ENCODE data around the gene SELPLG. TPM values are rescaled to one million over a fixed set of nuclear protein-coding genes. Genes with fewer than 3 reads are reported as not detected.
"Not testable (repeated sequence)": the region's sequence is repeated elsewhere in the genome, so short reads cannot be mapped to it uniquely, and the experiment has no call there.

SELPLG gene
- total and polyA plus RNA-seq, 11 donors: 1.0 to 26.7 (median 4.0) TPM

DNA sequence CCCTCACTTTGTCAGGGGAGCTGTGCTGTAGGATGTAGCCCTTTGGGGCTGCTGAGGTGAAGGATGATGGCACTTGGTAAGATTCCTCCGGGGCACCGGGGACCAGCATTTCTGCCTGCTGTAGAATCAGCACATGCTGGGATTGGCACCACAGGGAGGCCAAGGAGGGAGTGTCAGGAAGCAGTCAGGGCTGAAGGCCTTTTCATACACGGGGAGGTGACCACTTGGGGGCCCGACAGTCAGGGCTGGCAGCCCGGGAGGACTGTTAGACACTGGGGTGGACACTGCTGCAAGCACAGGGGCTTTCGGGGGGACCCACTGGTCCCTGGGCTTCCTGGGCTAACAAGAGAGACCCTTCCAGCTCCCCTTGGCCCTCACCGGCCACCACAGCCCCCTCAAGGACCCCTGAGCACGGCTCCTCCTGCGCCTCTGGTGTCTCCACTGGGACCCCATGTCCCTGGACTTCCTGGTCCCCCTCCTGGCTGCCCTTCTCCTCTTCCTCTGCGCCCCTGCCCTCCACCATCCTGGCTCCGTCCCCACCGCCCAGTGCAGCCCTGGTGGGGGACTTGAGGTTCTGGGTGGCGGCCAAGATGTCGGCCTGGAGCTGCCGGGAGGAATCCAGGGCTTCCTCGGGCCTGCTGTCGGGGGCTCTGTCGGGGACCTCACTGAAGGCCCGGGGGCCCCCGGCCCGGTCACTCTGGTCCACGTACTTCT is 42.3 kb downstream of the SELPLG start:
- Histone ChIP-seq H3K4me1 (peaks cover 0 to 14% (median 0%) of the 10 kb centered on the region in 12 donors), H3K27ac (no peak overlapping the region), H3K36me3 (no peaks in the 10 kb centered on the region), H3K9me3 (no peaks in the 10 kb centered on the region), H3K27me3 (no peaks in the 10 kb centered on the region), H3K4me3 (no peak overlapping the region)
- 84 to 92% (median 87%) methylated on average over 22 of the region's 22 CpGs for WGBS, 4 donors
- intact Hi-C loops (cut with DNase I): no loop called here
- peak in 1 of 5 donors; percentile 25 for DNase-seq
- ATAC-seq: no peak
- TF ChIP-seq, protein P1, sequence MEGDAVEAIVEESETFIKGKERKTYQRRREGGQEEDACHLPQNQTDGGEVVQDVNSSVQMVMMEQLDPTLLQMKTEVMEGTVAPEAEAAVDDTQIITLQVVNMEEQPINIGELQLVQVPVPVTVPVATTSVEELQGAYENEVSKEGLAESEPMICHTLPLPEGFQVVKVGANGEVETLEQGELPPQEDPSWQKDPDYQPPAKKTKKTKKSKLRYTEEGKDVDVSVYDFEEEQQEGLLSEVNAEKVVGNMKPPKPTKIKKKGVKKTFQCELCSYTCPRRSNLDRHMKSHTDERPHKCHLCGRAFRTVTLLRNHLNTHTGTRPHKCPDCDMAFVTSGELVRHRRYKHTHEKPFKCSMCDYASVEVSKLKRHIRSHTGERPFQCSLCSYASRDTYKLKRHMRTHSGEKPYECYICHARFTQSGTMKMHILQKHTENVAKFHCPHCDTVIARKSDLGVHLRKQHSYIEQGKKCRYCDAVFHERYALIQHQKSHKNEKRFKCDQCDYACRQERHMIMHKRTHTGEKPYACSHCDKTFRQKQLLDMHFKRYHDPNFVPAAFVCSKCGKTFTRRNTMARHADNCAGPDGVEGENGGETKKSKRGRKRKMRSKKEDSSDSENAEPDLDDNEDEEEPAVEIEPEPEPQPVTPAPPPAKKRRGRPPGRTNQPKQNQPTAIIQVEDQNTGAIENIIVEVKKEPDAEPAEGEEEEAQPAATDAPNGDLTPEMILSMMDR (IDR thresholded peaks at IDR 0.05): no peak
- TF ChIP-seq POLR2A (IDR thresholded peaks at IDR 0.05): no peak

GRCh38 chr12:108590463-108590862 is 43.2 kb downstream of the SELPLG start:
- H3K27ac ChIP-seq; DNase-seq; H3K4me3 ChIP-seq; H3K9me3 ChIP-seq; intact Hi-C loops (cut with DNase I); H3K36me3 ChIP-seq; ATAC-seq; H3K27me3 ChIP-seq: not testable (repeated sequence)
- H3K4me1 ChIP-seq: peaks cover 0 to 14% (median 0%) of the 10 kb centered on the region in 12 donors
- WGBS, 4 donors: 88 to 99% (median 93%) methylated on average over 9 of the region's 9 CpGs

GRCh38 chr12:108589840-108590229 is 43.9 kb downstream of the SELPLG start:
- no peaks in the 10 kb centered on the region for H3K9me3 ChIP-seq
- ATAC-seq: no peak
- WGBS, 4 donors: 69 to 80% (median 78%) methylated on average over 3 to 7 of the region's 7 CpGs
- no peak overlapping the region for H3K4me3 ChIP-seq
- peaks cover 0 to 14% (median 0%) of the 10 kb centered on the region in 12 donors for H3K4me1 ChIP-seq
- DNase-seq: peak in 1 of 5 donors; percentile 11
- no peaks in the 10 kb centered on the region for H3K36me3 ChIP-seq
- no peak overlapping the region for H3K27ac ChIP-seq
- intact Hi-C loops (cut with DNase I): no loop called here
- TF ChIP-seq POLR2A (IDR thresholded peaks at IDR 0.05): no peak
- no peaks in the 10 kb centered on the region for H3K27me3 ChIP-seq

DNA sequence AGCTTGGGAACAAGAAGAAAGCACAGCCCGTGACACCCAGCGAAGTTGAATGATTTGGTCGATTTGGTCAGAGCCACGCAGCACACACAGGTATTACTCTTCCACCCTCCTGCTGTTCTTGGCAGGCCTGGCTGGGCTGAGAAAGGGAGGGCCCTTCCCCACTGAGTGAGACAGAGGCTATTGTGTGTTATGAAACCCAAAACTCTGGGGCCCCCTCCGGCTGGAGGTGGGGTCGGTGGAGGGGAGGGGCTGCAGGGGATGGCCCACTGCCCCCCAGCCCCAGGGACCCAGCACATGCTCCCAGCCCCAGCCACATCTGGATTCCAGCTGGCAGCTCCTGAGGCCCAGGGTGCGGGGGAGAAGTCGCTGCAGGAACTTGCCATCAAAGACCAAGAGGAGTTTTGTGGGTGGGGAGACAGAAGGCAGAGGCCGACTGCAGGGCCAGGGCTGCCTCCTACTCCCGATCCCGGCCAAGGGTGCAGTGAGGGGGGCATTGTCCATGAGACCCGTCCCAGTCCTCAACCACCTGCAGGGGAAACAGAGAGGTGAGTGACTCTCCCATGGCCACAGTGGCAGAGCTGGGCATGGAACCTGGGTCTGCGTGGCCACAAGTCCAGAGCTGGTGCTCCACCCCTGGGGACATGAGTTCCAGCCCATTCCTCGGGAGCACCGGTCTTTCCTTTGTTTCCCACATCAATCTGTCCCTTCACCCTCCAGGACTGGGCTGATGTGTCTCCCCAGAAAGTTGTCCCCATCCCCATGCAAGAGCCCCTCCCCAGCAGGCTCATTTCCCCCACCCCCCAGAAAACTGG is 44.5 kb downstream of the SELPLG start:
- WGBS, 4 donors: 47 to 64% (median 51%) methylated on average over 11 to 15 of the region's 15 CpGs

More for the DNA sequence above, 44.5 kb downstream of the SELPLG start:
- Histone ChIP-seq H3K9me3 (no peaks in the 10 kb centered on the region), H3K4me1 (peaks cover 0 to 14% (median 0%) of the 10 kb centered on the region in 12 donors), H3K27ac (no peak overlapping the region), H3K36me3 (no peaks in the 10 kb centered on the region), H3K4me3 (no peak overlapping the region), H3K27me3 (no peaks in the 10 kb centered on the region)
- DNase-seq (peak in 1 of 5 donors; percentile 36), ATAC-seq (peak in 3 of 4 donors; percentile 14 to 58 (median 36))
- TF ChIP-seq POLR2A (IDR thresholded peaks at IDR 0.05): no peak
- TF ChIP-seq, protein P1 (IDR thresholded peaks at IDR 0.05): no peak
- intact Hi-C loops (cut with DNase I): no loop called here
